ENCODE results near the gene TTC21A.

DNA sequence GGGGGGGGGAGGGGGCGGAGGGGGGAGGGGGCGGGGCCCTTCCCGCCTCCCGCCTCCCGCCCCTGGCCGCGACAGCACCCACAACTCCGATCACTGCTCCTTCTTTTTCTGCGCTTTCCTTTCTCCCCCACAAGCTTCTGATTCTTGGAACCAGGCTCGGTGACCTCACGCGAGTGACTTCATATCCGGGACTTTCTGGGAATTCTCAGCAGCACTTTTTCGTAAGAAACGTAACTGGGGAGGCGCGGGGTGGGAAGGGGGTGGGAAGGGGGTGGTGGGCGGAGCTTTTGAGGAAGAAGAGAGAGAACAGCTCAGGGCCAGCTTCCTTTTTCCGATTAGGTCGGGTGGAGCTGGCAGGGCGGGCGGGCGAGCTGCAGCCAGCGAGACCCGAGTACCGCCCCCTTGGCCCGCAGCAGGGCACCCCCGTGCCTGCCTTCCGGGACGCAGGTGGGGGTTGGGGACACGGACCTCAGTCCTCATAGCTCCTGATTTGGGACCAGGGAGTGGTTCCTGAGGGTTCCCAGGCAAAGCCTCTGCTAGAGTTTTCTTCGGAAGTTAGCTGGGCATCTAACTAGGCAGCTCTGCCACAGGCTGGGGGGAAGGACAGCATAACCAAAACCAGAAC lies 70.3 kb downstream of the TTC21A start:
- TF ChIP-seq POLR2AphosphoS5 (IDR thresholded peaks at IDR 0.05; ENCODE audit: low read depth, low read length): no peak
- TF ChIP-seq, protein P1, sequence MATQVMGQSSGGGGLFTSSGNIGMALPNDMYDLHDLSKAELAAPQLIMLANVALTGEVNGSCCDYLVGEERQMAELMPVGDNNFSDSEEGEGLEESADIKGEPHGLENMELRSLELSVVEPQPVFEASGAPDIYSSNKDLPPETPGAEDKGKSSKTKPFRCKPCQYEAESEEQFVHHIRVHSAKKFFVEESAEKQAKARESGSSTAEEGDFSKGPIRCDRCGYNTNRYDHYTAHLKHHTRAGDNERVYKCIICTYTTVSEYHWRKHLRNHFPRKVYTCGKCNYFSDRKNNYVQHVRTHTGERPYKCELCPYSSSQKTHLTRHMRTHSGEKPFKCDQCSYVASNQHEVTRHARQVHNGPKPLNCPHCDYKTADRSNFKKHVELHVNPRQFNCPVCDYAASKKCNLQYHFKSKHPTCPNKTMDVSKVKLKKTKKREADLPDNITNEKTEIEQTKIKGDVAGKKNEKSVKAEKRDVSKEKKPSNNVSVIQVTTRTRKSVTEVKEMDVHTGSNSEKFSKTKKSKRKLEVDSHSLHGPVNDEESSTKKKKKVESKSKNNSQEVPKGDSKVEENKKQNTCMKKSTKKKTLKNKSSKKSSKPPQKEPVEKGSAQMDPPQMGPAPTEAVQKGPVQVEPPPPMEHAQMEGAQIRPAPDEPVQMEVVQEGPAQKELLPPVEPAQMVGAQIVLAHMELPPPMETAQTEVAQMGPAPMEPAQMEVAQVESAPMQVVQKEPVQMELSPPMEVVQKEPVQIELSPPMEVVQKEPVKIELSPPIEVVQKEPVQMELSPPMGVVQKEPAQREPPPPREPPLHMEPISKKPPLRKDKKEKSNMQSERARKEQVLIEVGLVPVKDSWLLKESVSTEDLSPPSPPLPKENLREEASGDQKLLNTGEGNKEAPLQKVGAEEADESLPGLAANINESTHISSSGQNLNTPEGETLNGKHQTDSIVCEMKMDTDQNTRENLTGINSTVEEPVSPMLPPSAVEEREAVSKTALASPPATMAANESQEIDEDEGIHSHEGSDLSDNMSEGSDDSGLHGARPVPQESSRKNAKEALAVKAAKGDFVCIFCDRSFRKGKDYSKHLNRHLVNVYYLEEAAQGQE (IDR thresholded peaks at IDR 0.05; ENCODE audit: borderline replicate concordance in 1 of 2, low read depth in 1 of 2, low read length in 2 of 2): no peak
- TF ChIP-seq, protein P2, sequence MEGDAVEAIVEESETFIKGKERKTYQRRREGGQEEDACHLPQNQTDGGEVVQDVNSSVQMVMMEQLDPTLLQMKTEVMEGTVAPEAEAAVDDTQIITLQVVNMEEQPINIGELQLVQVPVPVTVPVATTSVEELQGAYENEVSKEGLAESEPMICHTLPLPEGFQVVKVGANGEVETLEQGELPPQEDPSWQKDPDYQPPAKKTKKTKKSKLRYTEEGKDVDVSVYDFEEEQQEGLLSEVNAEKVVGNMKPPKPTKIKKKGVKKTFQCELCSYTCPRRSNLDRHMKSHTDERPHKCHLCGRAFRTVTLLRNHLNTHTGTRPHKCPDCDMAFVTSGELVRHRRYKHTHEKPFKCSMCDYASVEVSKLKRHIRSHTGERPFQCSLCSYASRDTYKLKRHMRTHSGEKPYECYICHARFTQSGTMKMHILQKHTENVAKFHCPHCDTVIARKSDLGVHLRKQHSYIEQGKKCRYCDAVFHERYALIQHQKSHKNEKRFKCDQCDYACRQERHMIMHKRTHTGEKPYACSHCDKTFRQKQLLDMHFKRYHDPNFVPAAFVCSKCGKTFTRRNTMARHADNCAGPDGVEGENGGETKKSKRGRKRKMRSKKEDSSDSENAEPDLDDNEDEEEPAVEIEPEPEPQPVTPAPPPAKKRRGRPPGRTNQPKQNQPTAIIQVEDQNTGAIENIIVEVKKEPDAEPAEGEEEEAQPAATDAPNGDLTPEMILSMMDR (CRISPR knock-in tag; IDR thresholded peaks at IDR 0.05): no peak
- TF ChIP-seq SIN3A (IDR thresholded peaks at IDR 0.05; ENCODE audit: borderline replicate concordance, low read depth, low read length): no peak
- TF ChIP-seq, protein P3, sequence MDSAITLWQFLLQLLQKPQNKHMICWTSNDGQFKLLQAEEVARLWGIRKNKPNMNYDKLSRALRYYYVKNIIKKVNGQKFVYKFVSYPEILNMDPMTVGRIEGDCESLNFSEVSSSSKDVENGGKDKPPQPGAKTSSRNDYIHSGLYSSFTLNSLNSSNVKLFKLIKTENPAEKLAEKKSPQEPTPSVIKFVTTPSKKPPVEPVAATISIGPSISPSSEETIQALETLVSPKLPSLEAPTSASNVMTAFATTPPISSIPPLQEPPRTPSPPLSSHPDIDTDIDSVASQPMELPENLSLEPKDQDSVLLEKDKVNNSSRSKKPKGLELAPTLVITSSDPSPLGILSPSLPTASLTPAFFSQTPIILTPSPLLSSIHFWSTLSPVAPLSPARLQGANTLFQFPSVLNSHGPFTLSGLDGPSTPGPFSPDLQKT (CRISPR knock-in tag; IDR thresholded peaks at IDR 0.05; ENCODE audit: borderline replicate concordance): no peak
- TF ChIP-seq MIXL1 (CRISPR knock-in tag; IDR thresholded peaks at IDR 0.05): no peak
- no peak for TF ChIP-seq ZNF530 (CRISPR knock-in tag; IDR thresholded peaks at IDR 0.05; ENCODE audit: low read depth)

Data from HepG2 (cell line).